ENCODE results near the gene EPS15. TPM values are rescaled to one million over a fixed set of nuclear protein-coding genes. Genes with fewer than 3 reads are reported as not detected.
A peak's percentile ranks its signal among the peaks of the same experiment; 100 is the strongest.

Gene EPS15
- total and polyA plus RNA-seq, 9 of the 15 experiments (the other 6 are each of a cell fraction or from before 2014, with no cell fraction given), result 23.1 to 69.0 (median 41.7) TPM

DNA sequence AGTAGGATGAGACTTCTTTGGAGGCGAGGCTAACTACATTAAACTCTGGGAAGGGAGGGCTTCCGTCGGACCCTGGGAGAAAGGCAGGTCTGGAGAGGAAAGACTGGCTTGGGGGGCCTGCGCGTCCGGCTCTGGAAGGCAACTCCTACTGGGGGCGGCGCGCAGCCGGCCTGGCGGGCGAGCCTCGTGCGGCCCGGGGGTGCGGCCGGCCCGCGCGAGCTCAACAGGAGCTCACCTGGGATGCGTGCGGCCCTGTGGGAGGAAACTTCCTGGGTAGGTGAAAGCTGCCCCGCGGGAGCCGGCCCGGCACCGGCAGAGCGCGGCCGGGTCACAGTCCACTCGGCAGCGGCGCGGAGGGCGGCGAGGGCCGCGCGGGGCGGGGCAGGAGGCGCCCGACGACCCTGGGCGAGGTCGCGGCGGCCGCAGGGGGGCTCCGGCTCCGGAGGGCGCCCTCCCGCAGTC, 449 bp downstream of the EPS15 start (continued):
- TF ChIP-seq, protein P1, sequence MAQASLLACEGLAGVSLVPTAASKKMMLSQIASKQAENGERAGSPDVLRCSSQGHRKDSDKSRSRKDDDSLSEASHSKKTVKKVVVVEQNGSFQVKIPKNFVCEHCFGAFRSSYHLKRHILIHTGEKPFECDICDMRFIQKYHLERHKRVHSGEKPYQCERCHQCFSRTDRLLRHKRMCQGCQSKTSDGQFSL (CRISPR knock-in tag; IDR thresholded peaks at IDR 0.05), result no peak
- TF ChIP-seq, protein P1 (tag; IDR thresholded peaks at IDR 0.05), result 0 out of 4 replicates have a peak, but pooled peaks of 1 of the 2 experiments have one; percentile 41
- TF ChIP-seq RBFOX2 (IDR thresholded peaks at IDR 0.05; ENCODE audit: low read depth, low read length) (peak; percentile 89), ZBTB11 (CRISPR knock-in tag; IDR thresholded peaks at IDR 0.05) (no peak), CBX2 (IDR thresholded peaks at IDR 0.05; ENCODE audit: insufficient read depth, low read length, poor library complexity, severe bottlenecking) (no peak), FOXP4 (CRISPR knock-in tag; IDR thresholded peaks at IDR 0.05; ENCODE audit: borderline replicate concordance) (no peak), SMARCA5 (IDR thresholded peaks at IDR 0.05) (no peak), ERF (CRISPR knock-in tag; IDR thresholded peaks at IDR 0.05) (peak; percentile 87; the same call in 1 of the 2 replicates), KAT7 (CRISPR knock-in tag; IDR thresholded peaks at IDR 0.05; ENCODE audit: borderline replicate concordance) (no peak)
- TF ChIP-seq, protein P2, sequence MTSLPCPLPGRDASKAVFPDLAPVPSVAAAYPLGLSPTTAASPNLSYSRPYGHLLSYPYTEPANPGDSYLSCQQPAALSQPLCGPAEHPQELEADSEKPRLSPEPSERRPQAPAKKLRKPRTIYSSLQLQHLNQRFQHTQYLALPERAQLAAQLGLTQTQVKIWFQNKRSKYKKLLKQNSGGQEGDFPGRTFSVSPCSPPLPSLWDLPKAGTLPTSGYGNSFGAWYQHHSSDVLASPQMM (CRISPR knock-in tag; IDR thresholded peaks at IDR 0.05), result no peak
- TF ChIP-seq, protein P3, sequence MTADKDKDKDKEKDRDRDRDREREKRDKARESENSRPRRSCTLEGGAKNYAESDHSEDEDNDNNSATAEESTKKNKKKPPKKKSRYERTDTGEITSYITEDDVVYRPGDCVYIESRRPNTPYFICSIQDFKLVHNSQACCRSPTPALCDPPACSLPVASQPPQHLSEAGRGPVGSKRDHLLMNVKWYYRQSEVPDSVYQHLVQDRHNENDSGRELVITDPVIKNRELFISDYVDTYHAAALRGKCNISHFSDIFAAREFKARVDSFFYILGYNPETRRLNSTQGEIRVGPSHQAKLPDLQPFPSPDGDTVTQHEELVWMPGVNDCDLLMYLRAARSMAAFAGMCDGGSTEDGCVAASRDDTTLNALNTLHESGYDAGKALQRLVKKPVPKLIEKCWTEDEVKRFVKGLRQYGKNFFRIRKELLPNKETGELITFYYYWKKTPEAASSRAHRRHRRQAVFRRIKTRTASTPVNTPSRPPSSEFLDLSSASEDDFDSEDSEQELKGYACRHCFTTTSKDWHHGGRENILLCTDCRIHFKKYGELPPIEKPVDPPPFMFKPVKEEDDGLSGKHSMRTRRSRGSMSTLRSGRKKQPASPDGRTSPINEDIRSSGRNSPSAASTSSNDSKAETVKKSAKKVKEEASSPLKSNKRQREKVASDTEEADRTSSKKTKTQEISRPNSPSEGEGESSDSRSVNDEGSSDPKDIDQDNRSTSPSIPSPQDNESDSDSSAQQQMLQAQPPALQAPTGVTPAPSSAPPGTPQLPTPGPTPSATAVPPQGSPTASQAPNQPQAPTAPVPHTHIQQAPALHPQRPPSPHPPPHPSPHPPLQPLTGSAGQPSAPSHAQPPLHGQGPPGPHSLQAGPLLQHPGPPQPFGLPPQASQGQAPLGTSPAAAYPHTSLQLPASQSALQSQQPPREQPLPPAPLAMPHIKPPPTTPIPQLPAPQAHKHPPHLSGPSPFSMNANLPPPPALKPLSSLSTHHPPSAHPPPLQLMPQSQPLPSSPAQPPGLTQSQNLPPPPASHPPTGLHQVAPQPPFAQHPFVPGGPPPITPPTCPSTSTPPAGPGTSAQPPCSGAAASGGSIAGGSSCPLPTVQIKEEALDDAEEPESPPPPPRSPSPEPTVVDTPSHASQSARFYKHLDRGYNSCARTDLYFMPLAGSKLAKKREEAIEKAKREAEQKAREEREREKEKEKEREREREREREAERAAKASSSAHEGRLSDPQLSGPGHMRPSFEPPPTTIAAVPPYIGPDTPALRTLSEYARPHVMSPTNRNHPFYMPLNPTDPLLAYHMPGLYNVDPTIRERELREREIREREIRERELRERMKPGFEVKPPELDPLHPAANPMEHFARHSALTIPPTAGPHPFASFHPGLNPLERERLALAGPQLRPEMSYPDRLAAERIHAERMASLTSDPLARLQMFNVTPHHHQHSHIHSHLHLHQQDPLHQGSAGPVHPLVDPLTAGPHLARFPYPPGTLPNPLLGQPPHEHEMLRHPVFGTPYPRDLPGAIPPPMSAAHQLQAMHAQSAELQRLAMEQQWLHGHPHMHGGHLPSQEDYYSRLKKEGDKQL (CRISPR knock-in tag; IDR thresholded peaks at IDR 0.05; ENCODE audit: borderline replicate concordance), result no peak

Measured in K562 (cell line).